Measurements from ENCODE around the gene NR2C2AP. TPM values are rescaled to one million over a fixed set of nuclear protein-coding genes. Genes with fewer than 3 reads are reported as not detected.
A peak's percentile ranks its signal among the peaks of the same experiment; 100 is the strongest.
"Not testable (repeated sequence)": the region's sequence is repeated elsewhere in the genome, so short reads cannot be mapped to it uniquely, and the experiment has no call there.

The NR2C2AP gene
- total and polyA plus RNA-seq, 9 donors: 7.5 to 13.1 (median 11.5) TPM

- peaks cover 25% of the 10 kb centered on the region for H3K4me1 ChIP-seq (ENCODE audit: control insufficient read depth, insufficient read depth, low read length)
- WGBS (ENCODE audit: insufficient coverage): 0% methylated on average over 17 of the region's 17 CpGs
- DNase-seq: no peak
These were observed 11.5 kb downstream of the NR2C2AP start for GRCh38 chr19:19191768-19192077.

GRCh38 chr19:19186742-19187141 lies 16.5 kb downstream of the NR2C2AP start:
- WGBS (ENCODE audit: insufficient coverage): 89% methylated on average over 12 of the region's 14 CpGs
- Histone ChIP-seq H3K27me3 (ENCODE audit: control insufficient read depth, insufficient read depth, low read length) (no peaks in the 10 kb centered on the region), H3K36me3 (ENCODE audit: control insufficient read depth, insufficient read depth, low read length) (peaks cover 23% of the 10 kb centered on the region), H3K4me1 (ENCODE audit: control insufficient read depth, insufficient read depth, low read length) (peaks cover 15% of the 10 kb centered on the region), H3K9me3 (replicated peaks; ENCODE audit: control insufficient read depth, low read depth, low read length) (no peaks in the 10 kb centered on the region), H3K4me3 (ENCODE audit: low read length) (no peak overlapping the region), H3K27ac (ENCODE audit: low read length) (no peak overlapping the region)
- DNase-seq: no peak

More at GRCh38 chr19:19191768-19192077, 11.5 kb downstream of the NR2C2AP start:
- Histone ChIP-seq H3K4me3 (ENCODE audit: low read length) (peak overlapping the region; percentile 86), H3K27me3 (ENCODE audit: control insufficient read depth, insufficient read depth, low read length) (no peaks in the 10 kb centered on the region), H3K9me3 (replicated peaks; ENCODE audit: control insufficient read depth, low read depth, low read length) (no peaks in the 10 kb centered on the region), H3K27ac (ENCODE audit: low read length) (peak overlapping the region; percentile 100), H3K36me3 (ENCODE audit: control insufficient read depth, insufficient read depth, low read length) (peaks cover 19% of the 10 kb centered on the region)

DNA sequence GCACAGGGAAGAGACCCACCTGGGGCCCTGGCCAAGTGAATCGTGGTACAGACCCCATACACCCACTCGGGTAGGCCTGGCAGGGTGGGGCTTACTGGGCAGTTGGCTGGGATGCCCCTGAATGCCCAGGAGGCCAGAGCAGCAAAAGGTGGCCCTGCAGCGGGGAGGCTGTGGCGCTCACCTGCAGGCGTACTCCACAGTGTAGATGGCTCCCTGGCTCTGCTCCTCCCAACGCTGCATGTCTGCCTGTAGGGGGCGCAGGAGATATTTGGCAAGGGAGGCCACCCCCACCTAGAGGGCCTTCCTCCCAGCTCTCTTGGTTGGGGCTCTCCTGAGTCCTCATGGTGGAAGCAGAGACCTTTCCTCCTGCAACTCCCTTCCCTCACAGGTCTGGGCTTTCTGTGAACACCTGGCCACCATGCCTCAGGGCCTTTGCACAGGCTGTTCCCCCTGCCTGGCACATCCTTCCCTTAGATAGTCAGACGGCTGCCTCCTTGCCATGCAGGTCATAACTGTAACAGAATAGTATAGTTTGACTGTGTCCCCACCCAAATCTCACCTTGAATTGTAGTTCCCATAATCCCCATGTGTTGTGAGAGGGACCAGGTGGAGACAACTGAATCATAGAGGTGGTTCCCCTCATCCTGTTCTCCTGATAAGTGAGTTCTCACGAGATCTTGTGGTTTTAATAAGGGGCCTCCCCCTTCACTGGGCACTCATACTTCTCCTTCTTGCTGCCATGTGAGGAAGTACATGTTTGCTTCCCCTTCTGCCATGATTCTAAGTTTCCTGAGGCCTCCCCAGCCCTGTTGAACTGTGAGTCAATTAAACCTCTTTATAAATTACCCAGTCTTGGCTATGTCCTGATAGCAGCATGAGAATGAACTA lies 17.1 kb downstream of the NR2C2AP start:
- H3K27ac ChIP-seq (ENCODE audit: low read length): no peak overlapping the region
- H3K4me1 ChIP-seq (ENCODE audit: control insufficient read depth, insufficient read depth, low read length): peaks cover 11% of the 10 kb centered on the region
- no peaks in the 10 kb centered on the region for H3K27me3 ChIP-seq (ENCODE audit: control insufficient read depth, insufficient read depth, low read length)
- H3K36me3 ChIP-seq (ENCODE audit: control insufficient read depth, insufficient read depth, low read length): peaks cover 30% of the 10 kb centered on the region
- 73% methylated on average over 5 of the region's 9 CpGs for WGBS (ENCODE audit: insufficient coverage)
- DNase-seq: no peak
- no peaks in the 10 kb centered on the region for H3K9me3 ChIP-seq (replicated peaks; ENCODE audit: control insufficient read depth, low read depth, low read length)
- H3K4me3 ChIP-seq (ENCODE audit: low read length): no peak overlapping the region

DNA sequence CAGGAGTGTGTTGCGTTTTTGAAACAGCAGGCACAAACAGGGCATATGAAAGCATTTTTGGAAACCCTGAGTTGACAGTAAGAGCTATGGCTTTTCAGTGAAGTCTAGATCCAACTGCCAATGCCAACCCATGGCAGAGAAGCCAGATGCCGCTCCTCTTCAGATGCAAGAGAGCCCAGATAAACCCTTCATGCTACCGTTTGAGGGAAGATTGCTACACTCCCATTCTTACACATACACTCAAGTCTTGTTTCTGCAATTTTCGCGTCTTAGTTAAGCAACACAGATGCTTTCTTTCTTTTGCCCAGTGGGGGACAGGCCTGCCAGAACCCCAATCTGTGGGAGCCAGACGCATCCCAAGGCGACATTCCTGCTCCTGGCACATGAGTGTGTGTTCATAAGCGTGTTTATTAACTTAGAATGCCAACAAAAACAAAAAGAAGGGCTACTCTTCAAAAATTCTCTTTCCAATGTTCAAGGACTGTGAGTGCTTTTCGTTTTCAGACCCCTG lies 21.7 kb downstream of the NR2C2AP start:
- no peak for DNase-seq
- H3K4me1 ChIP-seq (ENCODE audit: control insufficient read depth, insufficient read depth, low read length): no peaks in the 10 kb centered on the region
- 93% methylated on average over 6 of the region's 9 CpGs for WGBS (ENCODE audit: insufficient coverage)
- H3K9me3 ChIP-seq (replicated peaks; ENCODE audit: control insufficient read depth, low read depth, low read length): peaks cover 6% of the 10 kb centered on the region
- no peak overlapping the region for H3K27ac ChIP-seq (ENCODE audit: low read length)
- no peaks in the 10 kb centered on the region for H3K27me3 ChIP-seq (ENCODE audit: control insufficient read depth, insufficient read depth, low read length)
- H3K36me3 ChIP-seq (ENCODE audit: control insufficient read depth, insufficient read depth, low read length): peaks cover 53% of the 10 kb centered on the region
- no peak overlapping the region for H3K4me3 ChIP-seq (ENCODE audit: low read length)

- Histone ChIP-seq H3K36me3 (ENCODE audit: control insufficient read depth, insufficient read depth, low read length) (peaks cover 43% of the 10 kb centered on the region), H3K27ac (ENCODE audit: low read length) (no peak overlapping the region), H3K9me3 (replicated peaks; ENCODE audit: control insufficient read depth, low read depth, low read length) (peaks cover 6% of the 10 kb centered on the region), H3K4me3 (ENCODE audit: low read length) (no peak overlapping the region), H3K27me3 (ENCODE audit: control insufficient read depth, insufficient read depth, low read length) (no peaks in the 10 kb centered on the region), H3K4me1 (ENCODE audit: control insufficient read depth, insufficient read depth, low read length) (peaks cover 2% of the 10 kb centered on the region)
- no peak for DNase-seq
- WGBS (ENCODE audit: insufficient coverage): 82% methylated on average over 15 of the region's 17 CpGs
These were observed 23.4 kb downstream of the NR2C2AP start for GRCh38 chr19:19179548-19180441.

GRCh38 chr19:19176950-19177349 lies 26.3 kb downstream of the NR2C2AP start:
- Histone ChIP-seq H3K36me3 (ENCODE audit: control insufficient read depth, insufficient read depth, low read length) (peaks cover 37% of the 10 kb centered on the region), H3K4me1 (ENCODE audit: control insufficient read depth, insufficient read depth, low read length) (peaks cover 9% of the 10 kb centered on the region), H3K27ac (ENCODE audit: low read length) (no peak overlapping the region), H3K4me3 (ENCODE audit: low read length) (no peak overlapping the region), H3K27me3 (ENCODE audit: control insufficient read depth, insufficient read depth, low read length) (no peaks in the 10 kb centered on the region), H3K9me3 (replicated peaks; ENCODE audit: control insufficient read depth, low read depth, low read length) (peaks cover 6% of the 10 kb centered on the region)
- 80% methylated on average over 2 of the region's 8 CpGs for WGBS (ENCODE audit: insufficient coverage)
- no peak for DNase-seq

GRCh38 chr19:19173243-19173642 lies 30.0 kb downstream of the NR2C2AP start:
- 67% methylated on average over 1 of the region's 5 CpGs for WGBS (ENCODE audit: insufficient coverage)
- Histone ChIP-seq H3K36me3 (ENCODE audit: control insufficient read depth, insufficient read depth, low read length) (peaks cover 11% of the 10 kb centered on the region), H3K4me1 (ENCODE audit: control insufficient read depth, insufficient read depth, low read length) (peaks cover 33% of the 10 kb centered on the region)
- H3K27me3 ChIP-seq (ENCODE audit: control insufficient read depth, insufficient read depth, low read length); DNase-seq; H3K27ac ChIP-seq (ENCODE audit: low read length); H3K4me3 ChIP-seq (ENCODE audit: low read length); H3K9me3 ChIP-seq (replicated peaks; ENCODE audit: control insufficient read depth, low read depth, low read length): not testable (repeated sequence)

- no peaks in the 10 kb centered on the region for H3K9me3 ChIP-seq (replicated peaks; ENCODE audit: control insufficient read depth, low read depth, low read length)
- no peak overlapping the region for H3K4me3 ChIP-seq (ENCODE audit: low read length)
- peaks cover 34% of the 10 kb centered on the region for H3K4me1 ChIP-seq (ENCODE audit: control insufficient read depth, insufficient read depth, low read length)
- 48% methylated on average over 4 of the region's 8 CpGs for WGBS (ENCODE audit: insufficient coverage)
- peaks cover 7% of the 10 kb centered on the region for H3K27me3 ChIP-seq (ENCODE audit: control insufficient read depth, insufficient read depth, low read length)
- peak overlapping the region; percentile 3 for H3K27ac ChIP-seq (ENCODE audit: low read length)
- DNase-seq: peak; percentile 40
- H3K36me3 ChIP-seq (ENCODE audit: control insufficient read depth, insufficient read depth, low read length): peaks cover 5% of the 10 kb centered on the region
These were observed 31.2 kb downstream of the NR2C2AP start for GRCh38 chr19:19171821-19172532.

DNA sequence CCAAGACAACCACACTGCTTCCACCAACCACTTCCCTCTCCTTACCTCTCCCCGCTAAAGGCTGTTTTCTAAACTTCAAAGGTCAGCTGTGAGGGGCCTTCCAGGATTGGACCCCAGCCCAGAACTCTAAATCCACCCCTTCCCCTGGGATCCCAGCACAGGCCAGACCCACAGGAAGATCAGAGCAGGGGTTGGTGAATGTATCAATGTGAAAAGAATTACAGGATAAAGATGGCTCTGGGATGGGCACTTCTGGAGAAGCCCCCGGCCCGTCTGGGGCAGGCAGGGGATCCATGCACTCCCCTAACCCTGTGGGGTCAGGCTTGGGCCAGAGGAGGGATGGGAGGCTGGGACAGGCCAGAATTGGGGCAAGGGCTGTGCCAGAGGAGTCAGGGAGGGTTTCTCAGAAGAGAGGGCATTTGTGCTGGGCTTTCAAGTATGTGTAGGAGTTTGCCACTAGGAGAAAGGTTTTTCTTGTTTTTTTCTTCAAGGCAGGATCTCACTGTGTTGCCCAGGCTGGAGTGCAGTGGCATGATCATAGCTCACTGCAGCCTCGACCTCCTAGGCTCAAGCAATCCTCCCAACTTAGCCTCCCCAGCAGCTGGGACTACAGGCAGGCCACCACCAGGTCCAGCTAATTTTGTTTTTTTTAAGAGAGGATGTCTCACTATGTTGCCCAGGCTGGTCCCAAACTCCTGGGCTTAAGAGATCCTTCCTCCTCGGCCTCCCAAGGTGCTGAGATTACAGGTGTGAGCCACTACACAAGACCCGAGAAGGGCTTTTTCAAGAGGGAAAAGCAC lies 32.1 kb downstream of the NR2C2AP start:
- no peak overlapping the region for H3K27ac ChIP-seq (ENCODE audit: low read length)
- H3K36me3 ChIP-seq (ENCODE audit: control insufficient read depth, insufficient read depth, low read length): no peaks in the 10 kb centered on the region
- H3K9me3 ChIP-seq (replicated peaks; ENCODE audit: control insufficient read depth, low read depth, low read length): no peaks in the 10 kb centered on the region
- peaks cover 34% of the 10 kb centered on the region for H3K4me1 ChIP-seq (ENCODE audit: control insufficient read depth, insufficient read depth, low read length)
- peak; percentile 57 for DNase-seq
- no peak overlapping the region for H3K4me3 ChIP-seq (ENCODE audit: low read length)
- 51% methylated on average over 6 of the region's 6 CpGs for WGBS (ENCODE audit: insufficient coverage)
- H3K27me3 ChIP-seq (ENCODE audit: control insufficient read depth, insufficient read depth, low read length): peaks cover 7% of the 10 kb centered on the region

Measured in muscle of leg (tissue), 11 donors.